ENCODE data around the gene BEAN1. TPM values are rescaled to one million over a fixed set of nuclear protein-coding genes. Genes with fewer than 3 reads are reported as not detected.

BEAN1 gene
- total RNA-seq, 1 experiment from 2014 or later: not detected

DNA sequence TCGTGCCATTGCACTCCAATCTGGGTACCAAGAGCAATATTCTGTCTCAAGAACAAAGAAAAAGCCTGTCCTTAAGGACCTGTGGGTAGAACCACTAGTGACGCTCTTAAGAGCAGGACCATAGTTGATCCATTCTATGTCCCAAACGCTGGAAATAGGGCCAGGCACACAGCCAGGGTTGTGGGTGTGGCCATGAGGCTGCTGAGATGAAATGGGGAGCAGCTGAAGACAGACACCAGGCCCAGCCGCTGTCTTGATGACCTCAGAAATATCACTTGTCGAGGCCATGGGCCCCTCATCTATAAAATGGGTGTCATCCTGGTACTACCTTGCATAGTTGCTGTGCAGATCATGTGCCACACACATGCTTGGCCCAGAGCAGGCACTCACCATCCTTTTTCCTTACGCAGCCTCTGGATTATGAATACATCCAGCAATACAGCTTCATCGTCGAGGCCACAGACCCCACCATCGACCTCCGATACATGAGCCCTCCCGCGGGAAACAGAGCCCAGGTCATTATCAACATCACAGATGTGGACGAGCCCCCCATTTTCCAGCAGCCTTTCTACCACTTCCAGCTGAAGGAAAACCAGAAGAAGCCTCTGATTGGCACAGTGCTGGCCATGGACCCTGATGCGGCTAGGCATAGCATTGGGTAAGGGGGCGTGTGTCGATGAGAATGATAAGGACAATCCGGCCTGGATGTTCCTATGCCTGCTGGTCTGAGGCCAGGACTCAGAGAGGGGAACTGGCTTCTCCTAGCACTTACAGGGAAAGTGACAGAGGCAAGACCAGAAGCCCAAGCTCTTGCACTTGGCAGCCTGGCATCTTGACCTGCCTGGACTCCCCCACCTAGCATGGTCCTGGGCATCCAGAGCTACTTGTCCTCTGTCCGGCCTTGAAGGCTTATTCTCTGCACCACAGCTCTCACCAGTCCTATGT lies 35.1 kb upstream of the BEAN1 start:
- DNase-seq (ENCODE audit: low read depth): no peak

DNA sequence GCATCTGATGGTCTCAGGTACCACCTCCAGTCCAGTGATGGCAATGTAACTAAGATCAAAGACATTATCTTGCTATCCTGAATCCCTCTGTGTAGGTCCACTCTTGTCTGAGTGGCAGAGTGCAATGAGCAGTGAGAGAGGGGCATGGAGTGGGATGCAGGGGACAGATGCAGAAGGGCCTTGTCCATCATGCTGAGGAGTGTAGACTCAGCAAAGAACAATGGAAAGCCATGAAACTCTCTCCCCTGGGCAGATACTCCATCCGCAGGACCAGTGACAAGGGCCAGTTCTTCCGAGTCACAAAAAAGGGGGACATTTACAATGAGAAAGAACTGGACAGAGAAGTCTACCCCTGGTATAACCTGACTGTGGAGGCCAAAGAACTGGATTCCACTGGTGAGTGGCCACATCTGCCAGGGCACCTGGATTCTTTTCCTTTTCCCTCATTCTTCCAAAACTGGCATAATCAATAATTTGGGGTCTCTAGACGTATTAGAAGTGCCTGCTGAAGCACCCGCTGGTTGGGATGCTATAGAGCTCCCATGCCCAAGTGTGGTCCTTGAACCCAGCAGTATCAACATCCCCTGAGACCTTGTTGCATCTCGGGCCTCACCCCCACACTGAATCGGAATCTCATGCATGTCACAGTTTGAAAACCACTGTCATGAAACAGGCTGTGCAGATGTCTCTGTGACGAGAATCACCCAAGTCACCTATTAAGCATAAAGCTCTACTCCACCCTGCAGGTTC lies 31.1 kb upstream of the BEAN1 start:
- no peak for DNase-seq (ENCODE audit: low read depth)

DNA sequence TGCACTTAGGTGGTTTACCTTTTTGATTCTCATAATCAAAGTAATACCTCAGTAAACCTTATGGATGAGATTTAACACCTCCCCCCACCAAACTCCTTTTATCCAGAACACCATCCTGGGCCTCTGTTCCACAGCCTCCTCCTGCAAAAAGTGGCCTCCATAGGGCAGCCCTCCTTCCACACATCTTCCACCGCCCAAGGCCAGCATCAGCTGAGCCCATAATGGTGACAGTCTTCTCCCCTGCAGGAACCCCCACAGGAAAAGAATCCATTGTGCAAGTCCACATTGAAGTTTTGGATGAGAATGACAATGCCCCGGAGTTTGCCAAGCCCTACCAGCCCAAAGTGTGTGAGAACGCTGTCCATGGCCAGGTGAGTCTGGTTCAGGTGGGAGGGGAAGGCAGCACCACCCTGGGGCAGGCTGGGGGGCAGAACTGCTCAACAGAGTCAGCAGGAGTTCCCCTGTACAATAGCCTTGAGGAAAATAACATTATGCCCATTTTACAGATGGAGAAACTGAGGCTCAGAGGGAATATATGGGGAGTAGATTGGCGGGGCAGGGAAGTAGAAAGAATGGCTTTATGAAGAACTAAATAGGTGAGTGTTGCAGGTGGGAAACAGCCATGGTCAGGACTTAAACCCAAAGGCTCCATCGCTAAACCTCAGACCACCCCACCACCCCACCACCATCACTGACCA lies 29.2 kb upstream of the BEAN1 start:
- DNase-seq (ENCODE audit: low read depth): no peak

DNA sequence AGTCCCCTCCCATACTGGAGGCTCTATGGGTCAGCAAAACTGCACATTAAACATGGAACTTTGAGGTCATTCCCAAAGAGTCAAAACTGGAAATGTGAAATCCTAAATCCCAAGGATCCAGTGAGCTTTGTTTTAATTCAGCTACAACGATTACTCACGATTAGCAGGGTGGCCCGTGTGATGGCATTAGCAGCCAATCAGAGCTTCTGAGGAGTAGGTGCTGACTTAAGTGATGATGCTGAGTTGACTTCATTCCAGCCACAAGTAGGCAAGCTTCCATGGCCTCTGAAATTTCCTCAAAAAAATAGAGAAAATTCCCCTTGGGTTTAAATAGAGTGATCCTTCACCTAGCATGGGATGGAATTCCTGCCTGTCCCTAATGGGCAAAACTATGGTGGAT lies 28.1 kb upstream of the BEAN1 start:
- DNase-seq (ENCODE audit: low read depth): no peak

GRCh38 chr16:66399930-66400329 lies 27.2 kb upstream of the BEAN1 start:
- no peak for DNase-seq (ENCODE audit: low read depth)

- DNase-seq (ENCODE audit: low read depth): no peak
These were observed 26.4 kb upstream of the BEAN1 start for GRCh38 chr16:66400503-66401380.

DNA sequence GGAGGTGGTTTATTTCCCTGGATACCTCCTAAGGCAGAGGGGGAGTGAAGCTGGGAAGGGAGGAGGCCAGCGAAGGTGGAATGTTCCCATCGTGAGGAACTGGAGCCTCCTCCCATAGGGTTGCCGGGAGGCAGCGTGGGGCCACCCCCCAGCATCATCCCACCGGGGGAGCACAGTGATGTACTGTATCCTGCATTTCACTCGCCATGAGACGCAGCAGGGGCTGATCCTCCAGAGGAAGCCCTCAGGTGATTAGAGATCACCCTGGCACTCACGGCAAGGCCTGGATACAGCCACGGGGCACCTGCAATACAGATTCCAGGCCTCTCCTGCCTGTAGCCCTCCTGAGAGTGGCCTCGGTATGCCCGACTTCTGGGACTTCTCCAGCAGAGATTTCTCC lies 25.5 kb upstream of the BEAN1 start:
- DNase-seq (ENCODE audit: low read depth): no peak

GRCh38 chr16:66402166-66402565 lies 24.9 kb upstream of the BEAN1 start:
- DNase-seq (ENCODE audit: low read depth): no peak

GRCh38 chr16:66402591-66403230 lies 24.4 kb upstream of the BEAN1 start:
- no peak for DNase-seq (ENCODE audit: low read depth)

DNA sequence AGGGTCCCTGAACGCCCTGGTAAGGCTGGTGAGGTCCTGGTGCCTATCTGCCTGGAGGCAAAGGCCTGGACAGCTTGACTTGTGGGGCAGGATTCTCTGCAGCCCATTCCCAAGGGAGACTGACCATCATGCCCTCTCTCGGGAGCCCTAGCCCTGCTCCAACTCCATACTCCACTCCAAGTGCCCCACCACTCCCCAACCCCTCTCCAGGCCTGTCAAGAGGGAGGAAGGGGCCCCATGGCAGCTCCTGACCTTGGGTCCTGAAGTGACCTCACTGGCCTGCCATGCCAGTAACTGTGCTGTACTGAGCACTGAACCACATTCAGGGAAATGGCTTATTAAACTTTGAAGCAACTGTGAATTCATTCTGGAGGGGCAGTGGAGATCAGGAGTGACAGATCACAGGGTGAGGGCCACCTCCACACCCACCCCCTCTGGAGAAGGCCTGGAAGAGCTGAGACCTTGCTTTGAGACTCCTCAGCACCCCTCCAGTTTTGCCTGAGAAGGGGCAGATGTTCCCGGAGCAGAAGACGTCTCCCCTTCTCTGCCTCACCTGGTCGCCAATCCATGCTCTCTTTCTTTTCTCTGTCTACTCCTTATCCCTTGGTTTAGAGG lies 23.5 kb upstream of the BEAN1 start:
- DNase-seq (ENCODE audit: low read depth): no peak

- DNase-seq (ENCODE audit: low read depth): no peak
These were observed 21.9 kb upstream of the BEAN1 start for GRCh38 chr16:66405057-66405783.

DNA sequence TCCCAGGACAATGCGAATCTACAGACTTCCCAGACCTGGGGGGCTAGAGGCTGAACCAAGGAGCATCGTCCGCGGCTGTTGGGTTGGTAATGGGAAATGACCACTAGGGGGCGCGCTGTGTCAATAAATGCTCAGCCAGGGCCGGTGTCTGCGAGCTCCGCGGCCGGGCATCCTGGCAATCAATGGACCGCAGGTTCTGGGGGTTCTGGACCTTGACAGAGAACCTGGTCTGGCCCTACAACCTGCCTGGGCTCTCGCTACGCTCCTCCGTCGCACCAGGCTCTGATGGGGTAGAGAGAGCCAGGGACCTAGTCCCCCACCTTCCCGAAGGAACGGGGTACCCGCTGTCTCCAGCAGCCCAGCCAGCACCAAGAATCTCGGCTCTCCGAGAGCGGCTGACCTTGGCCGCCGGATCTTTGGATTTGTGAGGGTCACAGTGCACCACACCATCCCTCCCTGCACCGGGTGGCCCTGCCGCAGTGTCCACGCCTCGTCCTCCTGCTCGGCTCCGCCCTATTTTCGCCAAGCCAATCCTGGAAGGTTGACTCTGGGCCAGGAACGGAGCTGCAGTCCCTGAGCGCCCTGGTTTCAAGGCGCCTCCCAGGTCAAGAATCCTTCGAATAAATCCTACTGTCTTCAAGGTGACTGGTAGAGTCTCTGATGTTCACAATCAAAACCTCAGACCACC lies 20.4 kb upstream of the BEAN1 start:
- DNase-seq (ENCODE audit: low read depth): peak; percentile 70

- peak; percentile 85 for DNase-seq (ENCODE audit: low read depth)
These were observed 18.7 kb upstream of the BEAN1 start for GRCh38 chr16:66408163-66409048.

DNA sequence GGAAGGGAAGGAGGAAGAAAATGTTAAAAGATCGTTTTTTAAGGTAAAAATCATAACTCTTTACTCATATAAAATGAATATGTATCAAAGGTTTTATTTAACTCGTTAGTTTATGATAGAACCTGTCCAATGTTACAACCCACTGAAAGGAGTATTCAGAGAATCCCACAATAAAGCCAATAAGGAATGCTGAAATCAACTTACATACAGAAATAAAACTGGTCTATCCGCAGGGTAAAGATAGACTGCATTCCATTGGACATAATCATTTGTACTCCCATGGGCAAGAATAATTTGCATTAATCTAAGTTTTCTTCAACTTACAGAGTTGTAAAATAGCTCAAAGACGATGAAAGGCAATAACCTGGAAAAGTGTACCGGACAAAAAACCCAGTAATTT lies 17.9 kb upstream of the BEAN1 start:
- no peak for DNase-seq (ENCODE audit: low read depth)

GRCh38 chr16:66412182-66412581 lies 14.9 kb upstream of the BEAN1 start:
- DNase-seq (ENCODE audit: low read depth): no peak

DNA sequence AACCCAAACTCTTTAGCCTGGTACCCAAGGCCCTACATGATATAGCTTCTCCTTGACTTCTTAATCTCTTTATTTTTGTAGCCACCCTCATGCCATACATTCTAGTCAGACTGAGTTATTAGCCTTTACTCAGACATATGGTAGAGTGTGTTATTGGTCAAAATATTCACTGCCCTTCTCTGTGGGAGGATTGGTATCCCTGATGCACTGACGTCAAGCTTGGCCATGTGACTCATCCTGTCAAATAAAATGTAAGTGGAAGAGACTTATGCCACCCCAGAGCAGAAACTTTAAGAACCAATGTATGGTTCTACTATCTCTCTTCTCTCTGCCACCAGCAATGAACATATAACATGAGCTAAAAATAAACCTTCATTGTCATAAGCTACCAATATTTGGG lies 12.2 kb upstream of the BEAN1 start:
- DNase-seq (ENCODE audit: low read depth): no peak

DNA sequence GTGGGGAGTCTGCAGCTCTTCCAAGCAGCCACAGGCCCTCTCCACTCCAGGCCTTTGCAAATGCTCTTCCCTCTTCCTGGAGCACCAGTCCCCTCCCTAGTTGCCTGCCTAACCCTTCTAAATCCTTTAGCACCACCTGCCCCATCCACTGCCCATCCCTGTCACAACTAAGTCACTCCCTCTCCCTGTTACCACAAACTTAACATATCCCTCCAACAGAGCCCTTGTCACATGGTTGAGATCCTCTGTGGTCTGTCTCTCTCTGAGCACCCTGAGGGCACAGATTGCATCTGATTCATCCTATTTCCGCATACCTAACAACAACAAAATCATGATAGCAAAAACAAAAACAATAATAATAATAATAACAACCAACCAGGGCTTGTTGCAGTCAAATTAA lies 11.0 kb upstream of the BEAN1 start:
- DNase-seq (ENCODE audit: low read depth): no peak
